ENCODE data around the gene MPL.

- TF ChIP-seq CTCF (IDR thresholded peaks at IDR 0.05) (no peak), POLR2AphosphoS5 (IDR thresholded peaks at IDR 0.05) (no peak)
These were observed 28.1 kb downstream of the MPL start for GRCh38 chr1:43365678-43366077.
